Measurements from ENCODE around the gene AMACR. TPM values are rescaled to one million over a fixed set of nuclear protein-coding genes. Genes with fewer than 3 reads are reported as not detected.

AMACR gene
- total and polyA plus RNA-seq, 2 of the 13 experiments (the other 11 are each of a cell fraction or from before 2014, with no cell fraction given) = 8.9 to 19.7 TPM

GRCh38 chr5:33964132-33964700, 43.6 kb downstream of the AMACR start:
- H3K4me2 ChIP-seq (ENCODE audit: low read depth, low read length) = no peak overlapping the region
- H3K9me3 ChIP-seq (ENCODE audit: low read length) = no peaks in the 10 kb centered on the region
- no peaks in the 10 kb centered on the region for H4K20me1 ChIP-seq (ENCODE audit: insufficient read depth, low read length)
- intact Hi-C loops (cut with micrococcal nuclease; ENCODE audit: unreplicated experiment) (no loop called here), in situ Hi-C loops (cut with HindIII; ENCODE audit: extremely low pct_ligation_motif_present, low pct_unique_long_range_greater_than_20kb) (no loop called here)
- no peaks in the 10 kb centered on the region for H3K36me3 ChIP-seq (replicated peaks in 1 of 2; ENCODE audit: control insufficient read depth in 1 of 2, insufficient read depth in 2 of 2, low read length in 2 of 2)
- POLR2A ChIA-PET = no interaction called here
- FAIRE-seq (no peak), DNase-seq (ENCODE audit: low spot score) (no peak), ATAC-seq (no peak)
- H3K9ac ChIP-seq (ENCODE audit: insufficient read depth, low read depth, low read length) = no peak overlapping the region
- BruUV-seq (replicated peaks) = no TSS peak
- no peak overlapping the region for H3K4me3 ChIP-seq (replicated peaks in 1 of 3; ENCODE audit: insufficient read depth in 1 of 3, low read depth in 2 of 3, low read length in 3 of 3)
- H3K27ac ChIP-seq (ENCODE audit: extremely low read length, insufficient read depth, low read length) = no peak overlapping the region
- CTCF ChIA-PET (ENCODE audit: low intra/inter-chr PET ratio, low total read pairs) = no interaction called here
- H2AFZ ChIP-seq (ENCODE audit: low read length) = no peak overlapping the region
- no peaks in the 10 kb centered on the region; a peak in 1 of 5 replicates for H3K27me3 ChIP-seq (ENCODE audit: control insufficient read depth in 1 of 2, insufficient read depth in 2 of 2, low read length in 2 of 2)
- H3K4me1 ChIP-seq (ENCODE audit: insufficient read depth, low read length) = no peaks in the 10 kb centered on the region
- no peaks in the 10 kb centered on the region for H3K79me2 ChIP-seq (ENCODE audit: insufficient read depth, low read length)
- no peak for TF ChIP-seq HOMEZ (CRISPR knock-in tag; IDR thresholded peaks at IDR 0.05; ENCODE audit: low read depth)
- TF ChIP-seq NFE2L2 (IDR thresholded peaks at IDR 0.05; ENCODE audit: low read length) = peak; percentile 36; the same call in 1 of the 2 replicates
- no peak for TF ChIP-seq HNRNPLL (IDR thresholded peaks at IDR 0.05; ENCODE audit: low read depth, low read length, poor library complexity, severe bottlenecking)
- 50% methylated on average over 2 of the region's 2 CpGs for WGBS (ENCODE audit: low lambda C conversion rate)

- no peaks in the 10 kb centered on the region for H3K9me3 ChIP-seq (ENCODE audit: low read length)
- no peaks in the 10 kb centered on the region for H3K79me2 ChIP-seq (ENCODE audit: insufficient read depth, low read length)
- H3K36me3 ChIP-seq (replicated peaks in 1 of 2; ENCODE audit: control insufficient read depth in 1 of 2, insufficient read depth in 2 of 2, low read length in 2 of 2) = no peaks in the 10 kb centered on the region
- TF ChIP-seq ZNF17 (CRISPR knock-in tag; IDR thresholded peaks at IDR 0.05) (no peak), KLF12 (CRISPR knock-in tag; IDR thresholded peaks at IDR 0.05; ENCODE audit: borderline replicate concordance) (no peak), BRF2 (CRISPR knock-in tag; IDR thresholded peaks at IDR 0.05) (no peak), SNAPC5 (CRISPR knock-in tag; IDR thresholded peaks at IDR 0.05; ENCODE audit: borderline replicate concordance) (no peak), DBP (CRISPR knock-in tag; IDR thresholded peaks at IDR 0.05; ENCODE audit: not compliant biosample characterization) (no peak)
- ATAC-seq = no peak
- H3K4me2 ChIP-seq (ENCODE audit: low read depth, low read length) = no peak overlapping the region
- in situ Hi-C loops (cut with HindIII; ENCODE audit: extremely low pct_ligation_motif_present, low pct_unique_long_range_greater_than_20kb) = no loop called here
- no peak for FAIRE-seq
- ChIA-PET POLR2A (no interaction called here), CTCF (ENCODE audit: low intra/inter-chr PET ratio, low total read pairs) (no interaction called here)
- WGBS (ENCODE audit: low lambda C conversion rate) = 48% methylated on average over 2 of the region's 2 CpGs
- no peak overlapping the region for H3K4me3 ChIP-seq (replicated peaks in 1 of 3; ENCODE audit: insufficient read depth in 1 of 3, low read depth in 2 of 3, low read length in 3 of 3)
- H3K9ac ChIP-seq (ENCODE audit: insufficient read depth, low read depth, low read length) = no peak overlapping the region
- intact Hi-C loops (cut with micrococcal nuclease; ENCODE audit: unreplicated experiment) = no loop called here
- no TSS peak for BruUV-seq (replicated peaks)
- H3K27me3 ChIP-seq (ENCODE audit: control insufficient read depth in 1 of 2, insufficient read depth in 2 of 2, low read length in 2 of 2) = no peaks in the 10 kb centered on the region
- H2AFZ ChIP-seq (ENCODE audit: low read length) = no peak overlapping the region
- H4K20me1 ChIP-seq (ENCODE audit: insufficient read depth, low read length) = no peaks in the 10 kb centered on the region
- H3K27ac ChIP-seq (ENCODE audit: extremely low read length, insufficient read depth, low read length) = no peak overlapping the region
- no peak for DNase-seq (ENCODE audit: low spot score)
- H3K4me1 ChIP-seq (ENCODE audit: insufficient read depth, low read length) = no peaks in the 10 kb centered on the region
These were observed 49.7 kb downstream of the AMACR start for GRCh38 chr5:33958176-33958575.
